SU-DHL-6 (cell line): Measurements from ENCODE around the gene PSMA4.

ENCODE experiments used
- H2AFZ ChIP-seq: fragments of 200-600 bp; sonication (generic); 2 replicates; pipeline ENCODE4 v1.6.1; 2014; ENCODE audit warnings: low read depth, mild to moderate bottlenecking, moderate library complexity, mixed read lengths, antibody characterized with exemption, low read length; ENCODE audit not compliant: severe bottlenecking
- H3F3A ChIP-seq: fragments of 200-600 bp; shearing (Covaris generic); 2 replicates; pipeline ENCODE4 v1.6.0; 2016; ENCODE audit warnings: antibody characterized with exemption, mild to moderate bottlenecking; ENCODE audit not compliant: insufficient read depth
- H3K27ac ChIP-seq: fragments of 200-600 bp; sonication (generic); 2 replicates; pipeline ENCODE4 v1.5.1; 2016; ENCODE audit warnings: low read depth, mild to moderate bottlenecking, low read length, moderate library complexity, mixed read lengths
- H3K27me3 ChIP-seq: fragments of 200-600 bp; sonication (generic), shearing (Covaris generic); 2 replicates; pipeline ENCODE4 v1.6.0; 2014; ENCODE audit warnings: mild to moderate bottlenecking, low read length
- H3K36me3 ChIP-seq: fragments of 200-600 bp; sonication (generic); 2 replicates; pipeline ENCODE4 v1.6.1; 2014; ENCODE audit warnings: mild to moderate bottlenecking, low read length, mixed read lengths
- H3K4me2 ChIP-seq: fragments of 300-600, 200-600 bp; shearing (Covaris generic), sonication (generic); 2 replicates; pipeline ENCODE4 v1.6.0; 2014; ENCODE audit warnings: low read length, low read depth, mild to moderate bottlenecking; ENCODE audit not compliant: poor library complexity, severe bottlenecking
- H3K4me3 ChIP-seq: fragments of 200-600 bp; sonication (generic); 2 replicates; pipeline ENCODE4 v1.5.1; 2014; ENCODE audit warnings: antibody characterized with exemption, low read length, mild to moderate bottlenecking, mixed read lengths; ENCODE audit not compliant: insufficient read depth, poor library complexity, severe bottlenecking
- H3K79me2 ChIP-seq: fragments of 200-600 bp; sonication (generic); 2 replicates; pipeline ENCODE4 v1.6.1; 2014; ENCODE audit warnings: mild to moderate bottlenecking, low read length, moderate library complexity; ENCODE audit not compliant: insufficient read depth
- H3K9ac ChIP-seq: fragments of 200-600 bp; sonication (generic); 2 replicates; pipeline ENCODE4 v1.7.0; 2014; ENCODE audit warnings: mild to moderate bottlenecking, low read length
- H3K9me2 ChIP-seq: fragments of 200-600 bp; sonication (generic); replicated peaks from 2 replicates; pipeline ENCODE4 v1.6.1; 2014; ENCODE audit warnings: low read length; ENCODE audit not compliant: insufficient read depth
- H3K9me3 ChIP-seq: fragments of 200-600 bp; sonication (generic); 2 replicates; pipeline ENCODE4 v1.6.1; 2014; ENCODE audit warnings: low read length, mixed read lengths; ENCODE audit not compliant: insufficient read depth
- H4K20me1 ChIP-seq: fragments of 200-600 bp; sonication (generic); 2 replicates; pipeline ENCODE4 v1.6.1; 2014; ENCODE audit warnings: low read depth, mild to moderate bottlenecking, antibody characterized with exemption, low read length, moderate library complexity, mixed read lengths
- CTCF ChIP-seq: fragments of 200-600 bp; sonication (generic); IDR thresholded peaks from one replicate; pipeline ENCODE4 v1.5.1; 2017; ENCODE audit warnings: antibody characterized with exemption, mild to moderate bottlenecking, low read length, moderate library complexity; ENCODE audit not compliant: insufficient read depth, poor library complexity, severe bottlenecking
- EZH2phosphoT487 ChIP-seq: fragments of 200-600 bp; sonication (generic), shearing (Covaris generic); conservative IDR thresholded peaks from 2 replicates; pipeline ENCODE4 v1.6.1; 2018; ENCODE audit warnings: mild to moderate bottlenecking, antibody characterized with exemption, low read length, moderate library complexity, mixed read lengths

The PSMA4 gene

GRCh38 chr15:78550194-78550593 lies 9.9 kb downstream of the PSMA4 start:
- no peaks in the 10 kb centered on the region for H3K9me2 ChIP-seq
- H3K4me3 ChIP-seq, result no peak overlapping the region
- H3K36me3 ChIP-seq, result peaks cover 29% of the 10 kb centered on the region
- TF ChIP-seq CTCF, result no peak
- TF ChIP-seq EZH2phosphoT487, result no peak
- H3K79me2 ChIP-seq, result no peaks in the 10 kb centered on the region
- no peak overlapping the region for H3K9ac ChIP-seq
- no peak overlapping the region for H3K27ac ChIP-seq
- no peak overlapping the region for H2AFZ ChIP-seq
- no peaks in the 10 kb centered on the region for H3K27me3 ChIP-seq
- 0 out of 2 replicates have a peak, but pooled peaks cover 4% of the 10 kb centered on the region for H3F3A ChIP-seq
- H3K4me2 ChIP-seq, result no peak overlapping the region
- no peaks in the 10 kb centered on the region for H3K9me3 ChIP-seq
- 0 out of 2 replicates have a peak, but pooled peaks cover 6% of the 10 kb centered on the region for H4K20me1 ChIP-seq

- Histone ChIP-seq H3K79me2 (no peaks in the 10 kb centered on the region), H3K9me2 (no peaks in the 10 kb centered on the region), H4K20me1 (0 out of 2 replicates have a peak, but pooled peaks cover under 1% of the 10 kb centered on the region), H3K4me3 (no peak overlapping the region), H3F3A (0 out of 2 replicates have a peak, but pooled peaks cover 4% of the 10 kb centered on the region), H3K27ac (no peak overlapping the region), H3K9me3 (no peaks in the 10 kb centered on the region), H3K27me3 (no peaks in the 10 kb centered on the region), H3K9ac (no peak overlapping the region), H3K36me3 (peaks cover 22% of the 10 kb centered on the region), H2AFZ (no peak overlapping the region), H3K4me2 (no peak overlapping the region)
- TF ChIP-seq CTCF (no peak), EZH2phosphoT487 (no peak)
Measured at GRCh38 chr15:78550815-78551214, 10.6 kb downstream of the PSMA4 start.

GRCh38 chr15:78551902-78552301 lies 11.7 kb downstream of the PSMA4 start:
- Histone ChIP-seq H3K79me2 (no peaks in the 10 kb centered on the region), H3K9ac (no peak overlapping the region)

More at GRCh38 chr15:78551902-78552301, 11.7 kb downstream of the PSMA4 start:
- Histone ChIP-seq H3K9me3 (no peaks in the 10 kb centered on the region), H3K4me2 (no peak overlapping the region), H2AFZ (no peak overlapping the region), H3K27me3 (no peaks in the 10 kb centered on the region), H3K36me3 (peaks cover 20% of the 10 kb centered on the region), H3K27ac (no peak overlapping the region), H4K20me1 (no peaks in the 10 kb centered on the region), H3K4me3 (no peak overlapping the region), H3F3A (0 out of 2 replicates have a peak, but pooled peaks cover 4% of the 10 kb centered on the region), H3K9me2 (no peaks in the 10 kb centered on the region)
- TF ChIP-seq CTCF, result no peak
- no peak for TF ChIP-seq EZH2phosphoT487
